Ectodermal cell (in vitro differentiated cells): ENCODE measurements around the gene SHE.

Experiments
- H3K27ac ChIP-seq: 2 replicates; pipeline ENCODE4 v1.7.0; 2013; ENCODE audit warnings: mild to moderate bottlenecking, low read depth, low read length; ENCODE audit not compliant: insufficient read depth, poor library complexity, severe bottlenecking
- H3K27me3 ChIP-seq: 2 replicates; pipeline ENCODE4 v1.7.0; 2013; ENCODE audit warnings: mild to moderate bottlenecking, low read length; ENCODE audit not compliant: insufficient read depth, control insufficient read depth, poor library complexity, severe bottlenecking
- H3K36me3 ChIP-seq: one replicate; pipeline ENCODE4 v1.7.0; 2013; ENCODE audit warnings: low read length; ENCODE audit not compliant: control insufficient read depth, insufficient read depth
- H3K4me1 ChIP-seq: one replicate; pipeline ENCODE4 v1.7.0; 2013; ENCODE audit warnings: low read length; ENCODE audit not compliant: control insufficient read depth, insufficient read depth
- H3K4me3 ChIP-seq: 2 replicates; pipeline ENCODE4 v1.7.0; 2013; ENCODE audit warnings: low read depth, low read length, control low read depth; ENCODE audit not compliant: insufficient read depth
- H3K9me3 ChIP-seq: 2 replicates; pipeline ENCODE4 v1.7.0; 2013; ENCODE audit warnings: mild to moderate bottlenecking, low read length, moderate library complexity; ENCODE audit not compliant: control insufficient read depth
- WGBS, 2 experiments: methylation state at CpG; one replicate each; pipeline ENCODE4 v1.1.7; 2013; ENCODE audit warnings: missing lambda C conversion rate in 2 of 2; 5-methylcytosine and 5-hydroxymethylcytosine counted together

Gene SHE

GRCh38 chr1:154448331-154448811 is 53.8 kb downstream of the SHE start:
- Histone ChIP-seq H3K36me3 (no peaks in the 10 kb centered on the region), H3K4me3 (no peak overlapping the region), H3K9me3 (no peaks in the 10 kb centered on the region), H3K27me3 (no peaks in the 10 kb centered on the region), H3K4me1 (no peaks in the 10 kb centered on the region), H3K27ac (no peak overlapping the region)
- WGBS, 2 experiments: 92 to 93% methylated on average over 7 of the region's 7 CpGs

DNA sequence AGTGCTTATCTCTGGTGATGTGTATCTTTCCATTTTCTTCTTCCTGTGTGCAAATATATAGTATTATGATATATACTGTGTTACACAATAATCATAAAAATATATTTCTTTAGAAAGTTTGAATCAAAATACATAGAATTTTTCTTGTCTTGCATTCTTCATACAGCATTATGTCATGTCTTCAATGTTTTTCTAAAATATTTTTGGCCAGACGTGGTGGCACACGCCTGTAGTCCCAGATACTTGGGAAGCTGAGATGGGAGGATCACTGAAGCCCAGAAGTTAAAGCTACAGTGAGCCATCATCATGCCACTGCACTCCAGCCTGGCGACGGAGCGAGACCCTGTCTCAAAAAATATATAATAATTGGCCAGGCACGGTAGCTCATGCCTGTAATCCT is 55.4 kb downstream of the SHE start:
- no peak overlapping the region for H3K4me3 ChIP-seq
- 92 to 98% methylated on average over 6 of the region's 6 CpGs for WGBS, 2 experiments
- H3K4me1 ChIP-seq: no peaks in the 10 kb centered on the region
- no peaks in the 10 kb centered on the region for H3K27me3 ChIP-seq
- no peaks in the 10 kb centered on the region for H3K9me3 ChIP-seq
- H3K27ac ChIP-seq: no peak overlapping the region
- H3K36me3 ChIP-seq: no peaks in the 10 kb centered on the region

DNA sequence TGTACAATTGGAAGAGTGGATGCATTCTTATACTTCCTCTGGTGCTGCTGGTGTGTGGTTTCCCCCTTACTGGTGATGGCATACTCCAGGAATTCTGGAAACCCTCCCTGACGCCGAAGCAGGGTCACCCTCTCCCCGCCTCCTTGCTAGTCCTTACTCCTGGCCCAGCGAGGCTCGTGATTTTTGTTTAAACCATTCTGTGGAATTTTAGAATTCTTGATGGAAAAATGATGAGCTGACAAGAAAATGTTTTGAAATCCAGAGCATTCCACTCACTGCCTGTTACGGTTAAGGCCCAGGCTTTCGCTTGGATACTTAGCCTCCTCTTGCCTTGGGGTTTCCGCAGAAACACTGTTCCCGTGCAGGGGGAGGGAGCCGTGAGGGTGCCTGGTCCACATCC is 55.9 kb downstream of the SHE start:
- Histone ChIP-seq H3K36me3 (no peaks in the 10 kb centered on the region), H3K27me3 (no peaks in the 10 kb centered on the region), H3K27ac (no peak overlapping the region), H3K4me3 (no peak overlapping the region), H3K4me1 (no peaks in the 10 kb centered on the region), H3K9me3 (no peaks in the 10 kb centered on the region)
- WGBS, 2 experiments: 92% methylated on average over 9 to 10 of the region's 10 CpGs

DNA sequence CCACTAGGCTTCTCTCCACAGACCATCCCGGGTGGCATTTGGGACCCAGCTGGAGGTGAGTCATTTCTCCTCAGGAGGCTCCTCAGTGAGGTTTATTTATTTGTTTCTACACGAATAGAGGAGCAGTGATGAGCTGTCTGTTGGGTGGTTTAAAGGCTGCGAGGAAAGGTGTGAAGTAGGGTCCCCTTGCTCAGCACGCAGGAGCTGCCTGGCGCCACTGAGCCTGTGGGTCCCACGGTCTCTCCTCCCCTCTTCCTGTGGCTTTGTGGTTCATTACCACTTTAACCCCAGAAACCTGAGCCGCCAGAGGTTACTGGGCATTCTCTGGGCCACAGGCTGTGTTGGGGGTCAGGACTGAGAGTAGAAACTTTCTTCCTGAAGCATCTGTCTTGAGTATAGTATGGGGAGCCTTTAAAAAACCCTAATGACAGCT is 57.2 kb downstream of the SHE start:
- 78 to 82% methylated on average over 7 of the region's 7 CpGs for WGBS, 2 experiments
- H3K27me3 ChIP-seq: no peaks in the 10 kb centered on the region
- H3K9me3 ChIP-seq: no peaks in the 10 kb centered on the region
- no peaks in the 10 kb centered on the region for H3K4me1 ChIP-seq
- H3K4me3 ChIP-seq: no peak overlapping the region
- no peaks in the 10 kb centered on the region for H3K36me3 ChIP-seq
- H3K27ac ChIP-seq: no peak overlapping the region

DNA sequence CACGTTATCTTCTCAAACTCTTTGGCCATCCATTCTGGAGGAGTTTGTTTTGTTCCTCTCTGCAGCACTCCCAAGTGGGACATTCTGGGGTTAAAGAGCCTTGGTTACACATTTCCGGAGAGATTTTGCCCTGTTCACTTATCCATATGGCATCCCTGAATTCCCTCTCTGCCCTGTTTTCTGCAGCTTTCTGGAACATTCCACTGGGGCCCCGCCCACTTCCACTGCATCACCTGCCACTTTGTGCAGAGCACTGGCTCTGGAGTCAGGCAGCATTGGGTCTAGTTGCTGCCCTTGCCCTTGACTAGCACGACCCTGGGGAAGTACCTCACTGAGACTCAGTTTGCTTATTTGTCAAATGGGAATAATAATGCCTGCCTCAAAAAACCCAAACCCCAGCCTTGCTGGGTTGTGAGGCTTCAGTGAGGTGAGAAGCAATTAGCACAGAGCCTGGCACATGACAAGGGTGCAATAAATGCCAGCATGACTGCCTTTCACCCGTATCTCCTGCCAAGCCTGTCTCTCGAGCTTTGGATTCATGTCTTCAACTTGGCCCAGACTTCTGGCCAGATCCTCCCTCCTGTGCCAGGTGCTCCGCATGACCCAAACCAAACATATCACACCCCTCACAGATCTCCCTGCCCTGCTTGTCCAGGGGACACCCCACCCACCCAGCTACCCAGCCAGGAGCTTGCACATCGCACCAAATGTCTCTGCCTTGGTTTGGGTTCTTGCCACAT is 58.8 kb downstream of the SHE start:
- 93 to 96% methylated on average over 8 of the region's 8 CpGs for WGBS, 2 experiments
- Histone ChIP-seq H3K36me3 (no peaks in the 10 kb centered on the region), H3K27me3 (no peaks in the 10 kb centered on the region), H3K27ac (no peak overlapping the region), H3K9me3 (no peaks in the 10 kb centered on the region), H3K4me1 (no peaks in the 10 kb centered on the region), H3K4me3 (no peak overlapping the region)

DNA sequence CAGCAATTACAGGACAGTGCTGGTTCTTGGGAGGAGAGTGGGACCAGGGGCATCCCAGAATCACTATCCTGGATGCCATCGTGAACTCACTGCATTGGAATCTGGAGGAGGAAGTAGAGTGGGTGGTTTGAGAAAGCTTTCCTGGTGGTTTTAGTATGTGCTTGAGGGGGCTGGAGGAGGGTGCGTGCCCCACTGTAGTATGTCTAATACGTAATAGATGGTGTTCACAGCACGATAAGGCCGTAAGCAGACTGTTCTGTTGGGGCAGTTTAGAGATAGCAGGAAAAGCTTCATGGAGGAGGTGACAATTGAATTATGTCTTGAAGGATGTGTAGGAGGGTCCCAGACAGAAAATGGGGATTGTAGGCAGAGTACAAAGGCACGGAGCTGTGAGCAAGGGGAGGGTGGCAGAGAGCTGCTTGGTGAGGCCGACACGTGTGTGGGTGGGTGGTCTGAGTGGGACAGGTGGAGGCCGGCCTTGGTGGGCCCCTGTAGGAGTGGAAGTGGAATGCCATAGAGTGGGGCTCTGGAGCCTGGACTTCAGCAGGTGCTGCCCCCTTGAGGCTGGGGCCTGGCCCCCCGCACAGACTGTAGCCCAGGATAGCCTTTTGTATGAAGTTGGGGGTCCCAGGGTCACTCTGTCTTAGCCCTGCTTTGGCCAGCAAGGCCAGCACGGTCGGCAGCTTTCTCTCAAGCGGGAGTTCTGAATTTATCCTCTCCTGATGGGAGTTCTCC is 60.0 kb downstream of the SHE start:
- no peaks in the 10 kb centered on the region for H3K4me1 ChIP-seq
- H3K36me3 ChIP-seq: no peaks in the 10 kb centered on the region
- H3K4me3 ChIP-seq: no peak overlapping the region
- 86% methylated on average over 13 of the region's 13 CpGs for WGBS, 2 experiments
- H3K27me3 ChIP-seq: no peaks in the 10 kb centered on the region
- H3K9me3 ChIP-seq: no peaks in the 10 kb centered on the region
- H3K27ac ChIP-seq: no peak overlapping the region

GRCh38 chr1:154441241-154441888 is 60.8 kb downstream of the SHE start:
- H3K36me3 ChIP-seq: no peaks in the 10 kb centered on the region
- no peaks in the 10 kb centered on the region for H3K9me3 ChIP-seq
- no peaks in the 10 kb centered on the region for H3K4me1 ChIP-seq
- no peak overlapping the region for H3K27ac ChIP-seq
- no peak overlapping the region for H3K4me3 ChIP-seq
- no peaks in the 10 kb centered on the region for H3K27me3 ChIP-seq
- WGBS, 2 experiments: 95% methylated on average over 8 of the region's 8 CpGs

GRCh38 chr1:154440036-154440804 is 62.0 kb downstream of the SHE start:
- no peaks in the 10 kb centered on the region for H3K27me3 ChIP-seq
- no peak overlapping the region for H3K27ac ChIP-seq
- H3K36me3 ChIP-seq: no peaks in the 10 kb centered on the region
- WGBS, 2 experiments: 87 to 91% methylated on average over 5 to 6 of the region's 6 CpGs
- H3K9me3 ChIP-seq: no peaks in the 10 kb centered on the region
- H3K4me1 ChIP-seq: no peaks in the 10 kb centered on the region
- H3K4me3 ChIP-seq: no peak overlapping the region

GRCh38 chr1:154436433-154436832 is 65.8 kb downstream of the SHE start:
- H3K4me3 ChIP-seq: no peak overlapping the region
- H3K9me3 ChIP-seq: no peaks in the 10 kb centered on the region
- peaks cover 7% of the 10 kb centered on the region for H3K4me1 ChIP-seq
- H3K27me3 ChIP-seq: no peaks in the 10 kb centered on the region
- WGBS, 2 experiments: 91 to 93% methylated on average over 9 of the region's 9 CpGs
- no peak overlapping the region for H3K27ac ChIP-seq
- H3K36me3 ChIP-seq: no peaks in the 10 kb centered on the region
